ENCODE data around the gene TLE3.

- TF ChIP-seq CTCF (optimal IDR thresholded peaks at IDR 0.05 in 1 of 3, IDR thresholded peaks at IDR 0.05 in 1 of 3, conservative IDR thresholded peaks at IDR 0.05 in 1 of 3; ENCODE audit: extremely low read depth in 1 of 3, insufficient read depth in 2 of 3, low read length in 3 of 3), result no peak
- no peak for TF ChIP-seq EZH2 (IDR thresholded peaks at IDR 0.05; ENCODE audit: low read length)
These were observed 28.0 kb downstream of the TLE3 start for GRCh38 chr15:70069716-70070115.
